ENCODE data around the gene ATP11C.

DNA sequence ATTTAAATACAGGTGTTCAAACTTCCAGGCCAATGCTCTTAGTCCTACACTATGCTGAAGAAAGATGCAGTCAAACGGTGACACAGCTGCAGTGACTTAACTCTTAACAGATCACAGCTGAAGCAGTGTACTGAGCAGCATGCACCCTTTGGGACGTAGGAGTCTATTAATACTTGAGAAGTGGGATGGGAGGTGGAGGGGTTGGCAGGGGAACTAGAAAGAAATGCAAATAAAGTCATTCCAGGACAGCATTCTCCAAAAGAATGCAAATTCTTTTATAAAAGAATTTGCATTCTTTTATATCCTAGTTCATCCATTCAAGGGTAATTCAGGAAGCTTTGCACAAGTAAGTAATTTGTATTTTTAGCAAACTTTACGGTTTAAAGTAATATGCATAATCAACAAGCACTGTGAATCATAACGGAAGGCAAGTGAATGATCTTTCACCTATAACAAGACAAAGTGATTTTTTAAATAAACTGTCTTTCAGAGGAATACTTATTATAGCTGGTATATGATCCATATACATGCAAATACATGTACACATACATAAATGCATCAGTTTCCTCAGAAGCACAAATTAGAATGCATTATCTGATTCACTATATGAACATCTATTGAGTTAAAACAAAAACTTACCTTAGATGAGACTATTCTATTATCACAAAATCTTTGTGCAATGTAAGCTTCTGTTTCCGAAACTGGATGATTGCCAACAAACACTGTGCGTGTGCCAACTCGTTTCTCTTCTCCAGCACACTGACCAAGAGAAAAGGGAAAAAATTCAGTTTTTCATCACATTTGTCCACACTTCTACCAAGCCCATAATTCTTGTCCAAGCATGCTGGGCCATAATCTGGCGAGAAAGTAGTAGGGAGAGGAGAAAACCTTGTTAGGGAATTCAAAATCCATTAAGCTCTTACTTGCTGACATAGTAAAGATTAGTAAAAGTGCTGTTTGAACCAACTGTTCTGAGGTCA lies 106.5 kb downstream of the ATP11C start:
- TF ChIP-seq, protein P1, sequence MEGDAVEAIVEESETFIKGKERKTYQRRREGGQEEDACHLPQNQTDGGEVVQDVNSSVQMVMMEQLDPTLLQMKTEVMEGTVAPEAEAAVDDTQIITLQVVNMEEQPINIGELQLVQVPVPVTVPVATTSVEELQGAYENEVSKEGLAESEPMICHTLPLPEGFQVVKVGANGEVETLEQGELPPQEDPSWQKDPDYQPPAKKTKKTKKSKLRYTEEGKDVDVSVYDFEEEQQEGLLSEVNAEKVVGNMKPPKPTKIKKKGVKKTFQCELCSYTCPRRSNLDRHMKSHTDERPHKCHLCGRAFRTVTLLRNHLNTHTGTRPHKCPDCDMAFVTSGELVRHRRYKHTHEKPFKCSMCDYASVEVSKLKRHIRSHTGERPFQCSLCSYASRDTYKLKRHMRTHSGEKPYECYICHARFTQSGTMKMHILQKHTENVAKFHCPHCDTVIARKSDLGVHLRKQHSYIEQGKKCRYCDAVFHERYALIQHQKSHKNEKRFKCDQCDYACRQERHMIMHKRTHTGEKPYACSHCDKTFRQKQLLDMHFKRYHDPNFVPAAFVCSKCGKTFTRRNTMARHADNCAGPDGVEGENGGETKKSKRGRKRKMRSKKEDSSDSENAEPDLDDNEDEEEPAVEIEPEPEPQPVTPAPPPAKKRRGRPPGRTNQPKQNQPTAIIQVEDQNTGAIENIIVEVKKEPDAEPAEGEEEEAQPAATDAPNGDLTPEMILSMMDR (IDR thresholded peaks at IDR 0.05; ENCODE audit: borderline replicate concordance, extremely low read depth, low read length, poor library complexity, severe bottlenecking): no peak
- no peak for TF ChIP-seq EZH2 (IDR thresholded peaks at IDR 0.05; ENCODE audit: borderline replicate concordance, low read depth, low read length, severe bottlenecking)

All from DND-41 (cell line).